ENCODE results near the gene ADAMTSL1.

- TF ChIP-seq CTCF (IDR thresholded peaks at IDR 0.05) (no peak), EP300 (IDR thresholded peaks at IDR 0.05) (no peak), POLR2A (IDR thresholded peaks at IDR 0.05) (no peak)
These were observed 192.0 kb downstream of the ADAMTSL1 start for GRCh38 chr9:18665947-18666346.
